GM19328 (cell line): ENCODE data around the gene MON1A.
A peak's percentile ranks its signal among the peaks of the same experiment; 100 is the strongest.
"Not testable (repeated sequence)": the region's sequence is repeated elsewhere in the genome, so short reads cannot be mapped to it uniquely, and the experiment has no call there.

Experiments
- ATAC-seq: cut with Tn5 transposase; IDR thresholded peaks from one replicate; pipeline ENCODE4 v1.9.1; 2021; ENCODE audit warnings: mild to moderate bottlenecking, moderate library complexity; ENCODE audit not compliant: unreplicated experiment

MON1A gene, protein sequence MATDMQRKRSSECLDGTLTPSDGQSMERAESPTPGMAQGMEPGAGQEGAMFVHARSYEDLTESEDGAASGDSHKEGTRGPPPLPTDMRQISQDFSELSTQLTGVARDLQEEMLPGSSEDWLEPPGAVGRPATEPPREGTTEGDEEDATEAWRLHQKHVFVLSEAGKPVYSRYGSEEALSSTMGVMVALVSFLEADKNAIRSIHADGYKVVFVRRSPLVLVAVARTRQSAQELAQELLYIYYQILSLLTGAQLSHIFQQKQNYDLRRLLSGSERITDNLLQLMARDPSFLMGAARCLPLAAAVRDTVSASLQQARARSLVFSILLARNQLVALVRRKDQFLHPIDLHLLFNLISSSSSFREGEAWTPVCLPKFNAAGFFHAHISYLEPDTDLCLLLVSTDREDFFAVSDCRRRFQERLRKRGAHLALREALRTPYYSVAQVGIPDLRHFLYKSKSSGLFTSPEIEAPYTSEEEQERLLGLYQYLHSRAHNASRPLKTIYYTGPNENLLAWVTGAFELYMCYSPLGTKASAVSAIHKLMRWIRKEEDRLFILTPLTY

GRCh38 chr3:49929291-49930167 is at the start of gene MON1A:
MON1A (minus strand) TSS chr3:49929811; CDS start chr3:49913346, 16,465 bp downstream.
- ATAC-seq: peak; percentile 86

DNA sequence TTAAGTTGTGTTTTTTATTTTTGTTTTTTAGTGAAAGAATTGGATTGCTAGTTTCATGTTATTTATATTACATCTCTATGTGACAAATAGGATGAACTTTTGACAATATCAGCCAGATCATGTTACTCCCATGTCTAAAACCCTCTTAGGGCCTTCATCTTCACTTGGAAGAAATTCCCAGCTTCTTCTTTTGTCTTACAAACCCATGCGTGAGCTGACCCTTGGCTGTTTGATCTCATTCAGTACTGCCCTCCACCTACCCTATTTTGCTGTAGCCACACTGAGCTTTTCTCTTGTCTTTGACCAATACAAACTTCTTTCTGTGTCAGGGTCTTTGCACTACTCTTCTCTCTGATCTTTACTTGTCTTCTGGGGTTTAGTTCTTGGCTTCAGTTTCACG is 47.3 kb upstream of the MON1A start:
- ATAC-seq: no peak

DNA sequence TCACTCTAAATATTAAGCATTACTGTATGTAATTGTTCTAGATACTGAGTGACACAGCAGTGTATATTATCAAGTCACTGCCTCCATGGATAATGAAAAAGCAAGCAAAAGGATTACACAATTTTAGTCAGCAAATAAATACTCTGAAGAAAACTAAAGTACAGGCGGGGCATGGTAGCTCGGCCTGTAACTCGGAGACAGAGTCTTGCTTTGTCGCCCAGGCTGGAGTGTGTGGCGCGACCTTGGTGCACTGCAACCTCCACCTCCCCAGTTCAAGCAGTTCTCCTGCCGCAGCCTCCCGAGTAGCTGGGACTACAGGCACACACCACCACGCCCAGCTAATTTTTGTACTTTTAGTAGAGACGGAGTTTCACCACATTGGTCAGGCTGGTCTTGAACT is 43.0 kb upstream of the MON1A start:
- no peak for ATAC-seq

- no peak for ATAC-seq
Observed at GRCh38 chr3:49968346-49968745, 38.7 kb upstream of the MON1A start.

DNA sequence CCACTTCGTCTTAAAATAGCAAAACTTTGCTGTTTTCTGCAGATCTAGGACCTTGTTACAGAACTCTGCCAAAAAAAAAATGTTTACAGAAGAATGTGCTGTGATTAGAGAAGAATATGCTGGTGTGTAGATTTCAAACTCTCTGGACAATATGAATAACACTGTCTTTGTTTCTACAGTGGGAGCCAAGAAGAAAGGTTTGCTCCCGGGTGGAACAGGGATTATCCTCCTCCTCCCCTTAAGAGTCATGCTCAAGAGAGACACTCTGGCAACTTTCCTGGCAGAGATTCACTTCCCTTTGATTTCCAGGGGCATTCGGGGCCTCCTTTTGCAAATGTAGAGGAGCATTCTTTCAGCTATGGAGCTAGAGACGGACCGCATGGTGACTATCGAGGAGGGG is 37.7 kb upstream of the MON1A start:
- no peak for ATAC-seq

- no peak for ATAC-seq
Observed at GRCh38 chr3:49966233-49966942, 36.8 kb upstream of the MON1A start.

GRCh38 chr3:49955636-49956035 is 26.0 kb upstream of the MON1A start:
- ATAC-seq: no peak

DNA sequence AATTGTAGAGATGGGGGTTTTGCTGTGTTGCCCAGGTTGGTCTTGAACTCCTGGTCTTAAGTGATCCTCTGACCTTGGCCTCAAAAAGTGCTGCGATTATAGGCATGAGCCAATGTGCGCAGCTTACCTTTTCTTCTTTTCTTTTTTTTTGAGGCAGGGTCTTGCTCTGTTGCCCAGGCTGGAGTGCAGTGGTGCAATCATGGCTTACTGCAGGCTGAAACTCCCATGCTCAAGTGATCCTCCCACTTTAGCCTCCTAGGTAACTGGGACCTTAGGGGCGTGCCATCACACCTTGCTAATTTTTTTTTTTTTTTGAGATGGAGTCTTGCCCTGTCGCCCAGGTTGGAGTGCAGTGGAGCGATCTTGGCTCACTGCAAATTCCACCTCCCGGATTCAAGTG is 23.3 kb upstream of the MON1A start:
- ATAC-seq: no peak

- no peak for ATAC-seq
Observed at GRCh38 chr3:49942651-49943050, 13.0 kb upstream of the MON1A start.

DNA sequence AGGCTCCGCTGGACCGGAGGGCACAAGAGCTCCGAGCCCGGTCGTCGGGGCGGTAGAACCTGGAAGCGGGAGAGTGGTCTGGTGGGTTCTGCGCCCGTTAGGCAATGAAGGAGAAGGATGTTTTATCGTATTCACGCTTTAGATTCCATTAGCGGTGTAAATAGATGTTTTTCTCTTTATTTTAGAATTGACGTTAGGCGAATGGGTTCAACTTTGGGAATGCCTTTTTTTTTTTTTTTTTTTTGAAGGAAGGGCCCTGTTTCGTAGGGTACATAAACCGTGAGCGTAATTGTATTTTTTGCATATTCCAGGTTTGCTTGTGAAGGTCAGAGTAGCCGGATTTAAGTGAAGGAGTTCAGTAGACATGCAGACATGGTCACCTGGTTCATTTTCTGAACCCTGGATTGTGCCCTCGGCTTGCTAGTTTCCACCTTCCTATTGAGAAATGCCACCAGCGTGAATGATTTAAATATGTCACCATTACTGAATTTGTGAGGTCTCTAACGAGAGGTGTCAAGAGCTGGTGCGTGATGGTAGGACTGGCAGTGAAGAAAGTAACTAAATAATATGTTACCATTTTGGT is 11.1 kb upstream of the MON1A start:
- peak; percentile 14 for ATAC-seq

DNA sequence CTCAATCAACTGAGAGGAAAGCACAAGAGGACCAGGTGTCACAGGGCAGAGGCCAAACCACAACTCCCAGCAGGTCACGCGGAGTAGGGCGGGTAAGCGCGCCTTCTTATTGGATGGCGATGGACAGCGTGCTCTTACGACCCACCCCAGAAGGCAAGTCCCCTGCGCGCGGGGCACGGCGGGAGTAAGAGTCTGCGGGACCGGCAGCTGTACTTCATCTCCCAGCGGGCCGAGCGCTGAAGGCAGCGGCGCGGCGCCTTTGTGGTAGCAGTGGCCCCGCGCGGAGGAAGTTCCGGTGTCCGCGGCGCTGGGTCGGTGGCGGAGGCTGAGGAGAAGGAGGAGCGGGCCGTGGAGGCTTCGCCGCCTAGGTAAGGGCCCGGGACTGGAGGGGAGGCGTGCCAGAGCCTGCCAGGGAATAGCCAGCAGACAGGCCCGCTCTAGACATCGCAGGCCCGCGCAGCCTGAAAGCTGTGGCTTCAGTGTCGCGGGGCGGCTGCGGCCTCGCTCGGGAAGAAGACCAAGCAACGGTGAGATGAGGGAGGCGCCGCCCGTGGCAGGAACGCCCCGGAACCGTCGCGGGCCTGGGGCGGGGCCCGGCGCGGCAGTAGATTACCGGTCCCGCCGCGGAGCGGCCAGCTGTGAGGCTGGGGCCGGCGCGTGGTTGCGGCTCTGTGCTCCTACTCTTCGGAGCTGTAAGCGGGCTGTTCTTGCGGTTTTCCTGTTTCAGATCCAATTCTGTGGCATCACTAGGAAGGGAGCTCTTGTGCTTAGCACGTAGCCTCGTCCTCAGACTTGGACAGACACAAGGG is 10.5 kb upstream of the MON1A start, which contains the start of gene RBM6:
Gene RBM6 (plus strand): TSS at position 293 of the 809 bp plus-strand sequence. CDS start 22,492 bp downstream, outside the sequence.
- peak; percentile 96 for ATAC-seq

DNA sequence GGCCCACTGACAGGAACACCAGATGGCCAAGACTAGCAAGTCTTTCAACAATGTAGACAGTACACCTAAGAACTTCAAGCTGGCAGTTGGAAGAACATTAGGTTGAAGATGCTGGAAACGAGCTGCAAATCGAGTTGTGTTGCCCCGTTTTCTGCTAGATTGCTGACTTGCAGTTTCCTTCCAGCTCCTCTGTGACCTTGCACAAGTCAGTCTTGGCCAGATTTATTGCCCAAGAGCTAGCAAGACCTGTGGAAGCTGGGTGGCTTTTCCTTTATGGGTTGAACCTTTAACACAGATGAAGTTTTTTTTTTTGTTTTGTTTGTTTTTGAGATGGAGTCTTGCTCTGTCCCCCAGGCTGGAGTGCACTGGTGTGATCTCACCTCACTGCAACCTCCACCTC is 7.5 kb upstream of the MON1A start:
- no peak for ATAC-seq

- ATAC-seq: not testable (repeated sequence)
Observed at GRCh38 chr3:49932281-49932680, 2.7 kb upstream of the MON1A start.

GRCh38 chr3:49930922-49931321 is 1.3 kb upstream of the MON1A start:
- ATAC-seq: no peak

DNA sequence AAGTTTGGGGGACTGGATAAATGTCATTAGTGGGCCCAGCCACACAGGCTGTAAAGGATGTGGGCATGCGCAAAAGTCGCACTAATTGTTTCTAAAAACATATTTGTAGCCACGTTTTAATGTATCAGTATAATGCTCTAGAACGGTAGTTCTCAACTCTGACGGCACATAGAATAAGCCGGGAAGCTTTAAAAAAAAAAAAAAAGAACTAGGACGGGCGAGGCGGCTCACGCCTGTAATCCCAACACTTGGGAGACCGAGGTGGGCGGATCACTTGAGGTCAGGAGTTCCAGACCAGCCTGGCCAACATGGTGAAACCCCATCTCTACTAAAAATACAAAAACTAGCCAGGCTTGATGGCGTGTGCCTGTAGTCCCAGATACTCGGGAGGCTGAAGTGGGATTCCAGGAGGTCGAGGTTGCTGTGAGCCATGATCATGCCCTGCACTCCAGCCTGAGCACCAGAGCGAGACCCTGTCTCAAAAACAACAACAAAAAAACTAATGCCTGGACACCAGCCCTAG is 618 bp upstream of the MON1A start:
- no peak for ATAC-seq

DNA sequence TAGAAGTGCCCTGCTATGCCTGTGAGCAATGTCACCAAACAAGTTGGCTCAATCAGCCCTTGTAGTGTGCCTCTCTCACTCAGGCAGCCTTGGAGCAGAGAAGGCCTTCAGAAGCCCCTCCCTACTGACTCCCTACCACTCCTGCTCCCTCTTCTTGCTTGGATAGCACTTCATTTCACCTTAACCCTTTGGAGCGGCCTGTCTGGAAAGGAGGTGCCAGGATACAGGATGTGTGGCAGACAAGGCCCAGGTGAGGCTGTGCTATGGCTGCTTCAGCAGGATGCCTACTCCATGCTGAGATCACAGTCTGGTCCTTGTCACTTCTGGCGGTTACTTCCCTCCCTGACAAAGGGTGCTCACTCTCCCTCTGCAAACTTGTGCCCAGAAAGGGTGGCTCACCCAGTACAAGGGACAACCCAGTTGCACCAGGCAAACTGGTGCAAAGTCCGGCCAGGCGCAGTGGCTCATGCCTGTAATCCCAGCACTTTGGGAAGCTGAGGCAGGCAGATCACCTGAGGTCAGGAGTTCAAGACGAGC is 1.1 kb downstream of the MON1A start:
- no peak for ATAC-seq

GRCh38 chr3:49927798-49928197 is 1.8 kb downstream of the MON1A start:
- no peak for ATAC-seq

DNA sequence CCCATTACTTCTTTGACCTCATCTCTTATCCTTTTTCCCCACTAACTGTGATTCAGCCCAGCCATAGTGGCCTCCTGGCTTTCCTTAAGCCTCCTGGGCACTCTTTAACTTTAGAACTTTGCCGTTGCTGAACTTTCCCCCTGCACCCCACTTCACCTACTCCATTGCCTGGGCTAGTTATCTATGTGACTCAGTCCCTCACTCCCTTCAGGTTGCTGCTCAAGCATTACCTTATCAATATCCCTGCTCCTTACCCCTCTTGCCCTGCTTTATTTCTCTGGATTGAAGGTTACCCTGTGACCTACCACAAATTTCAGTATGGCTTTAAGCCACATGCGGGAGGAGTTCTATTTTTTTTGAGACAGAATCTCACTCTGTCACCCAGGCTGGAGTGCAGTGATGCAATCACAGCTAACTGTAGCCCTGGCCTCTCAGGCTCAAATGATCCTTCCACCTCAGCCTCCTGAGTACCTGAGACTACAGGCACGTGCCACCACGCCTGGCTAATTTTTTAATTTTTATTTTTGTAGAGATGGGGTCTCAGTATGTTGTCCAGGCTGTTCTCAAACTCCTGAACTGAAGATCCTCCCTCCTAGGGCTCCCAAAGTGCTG is 3.4 kb downstream of the MON1A start:
- ATAC-seq: no peak

DNA sequence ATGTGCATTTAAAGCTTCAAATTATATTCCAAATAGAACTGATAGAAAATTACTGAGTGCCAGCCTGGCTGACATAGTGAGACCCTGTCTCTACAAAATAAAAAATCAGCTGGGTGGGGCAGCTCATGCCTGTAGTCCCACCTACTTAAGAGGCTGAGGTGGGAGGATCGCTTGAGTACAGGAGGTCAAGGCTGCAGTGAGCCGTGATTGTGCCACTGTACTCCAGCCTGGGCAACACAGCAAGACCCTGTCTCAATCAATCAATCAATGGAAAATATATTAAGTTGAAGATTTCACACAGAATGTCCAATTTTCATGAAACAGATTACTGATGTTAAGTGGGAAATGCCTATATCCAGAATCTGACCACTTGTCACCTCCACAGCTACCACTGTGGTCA is 4.1 kb downstream of the MON1A start:
- no peak for ATAC-seq
